Omental fat pad (tissue), 4 donors: Measurements from ENCODE around the gene MIXL1. TPM values are rescaled to one million over a fixed set of nuclear protein-coding genes. Genes with fewer than 3 reads are reported as not detected.

Experiments
- ATAC-seq: fragments of 150-250 bp; one replicate; pipeline ENCODE4 v1.9.1; 2016; ENCODE audit warnings: mild to moderate bottlenecking, moderate library complexity; ENCODE audit not compliant: low FRiP score
- DNase-seq: peaks from one replicate; pipeline ENCODE4 v3.0.0-alpha.2; 2019; ENCODE audit warnings: low spot score
- CTCF ChIP-seq, 3 donors: fragments of 450-650 bp; IDR thresholded peaks; one replicate each; pipeline ENCODE4 v1.5.1; 2016 to 2017; ENCODE audit warnings: antibody characterized with exemption in 3 of 3, mild to moderate bottlenecking in 3 of 3, moderate library complexity in 2 of 3
- total RNA-seq, 4 donors: library from RNA; depleted of rRNA; stranded (reverse); fragments of >200 nt; gene quantifications; one replicate each; pipeline ENCODE4 v1.1.0, GENCODE V29; 2016

The MIXL1 gene
- total RNA-seq, 4 donors from 2014 or later, result 0.84 TPM; not detected in 3

GRCh38 chr1:226215239-226215638 lies 8.2 kb upstream of the MIXL1 start:
- DNase-seq (no peak), ATAC-seq (no peak)
- TF ChIP-seq CTCF (IDR thresholded peaks at IDR 0.05), result no peak

GRCh38 chr1:226216056-226216455 lies 7.4 kb upstream of the MIXL1 start:
- TF ChIP-seq CTCF (IDR thresholded peaks at IDR 0.05), result no peak
- DNase-seq (no peak), ATAC-seq (no peak)

- ATAC-seq (no peak), DNase-seq (no peak)
- no peak for TF ChIP-seq CTCF (IDR thresholded peaks at IDR 0.05)
Measured at GRCh38 chr1:226217273-226217672, 6.2 kb upstream of the MIXL1 start.

- no peak for TF ChIP-seq CTCF (IDR thresholded peaks at IDR 0.05)
- no peak for DNase-seq
- ATAC-seq, result no peak
Measured at GRCh38 chr1:226220473-226221189, 2.8 kb upstream of the MIXL1 start.

GRCh38 chr1:226222686-226223085 lies 778 bp upstream of the MIXL1 start:
- ATAC-seq, result no peak

GRCh38 chr1:226223786-226224244 lies 351 bp downstream of the MIXL1 start:
- TF ChIP-seq CTCF (IDR thresholded peaks at IDR 0.05), result no peak
- peak; percentile 54 for ATAC-seq
- DNase-seq, result no peak

More at GRCh38 chr1:226222686-226223085, 778 bp upstream of the MIXL1 start:
- DNase-seq, result no peak
- no peak for TF ChIP-seq CTCF (IDR thresholded peaks at IDR 0.05)

GRCh38 chr1:226226601-226227000 lies 3.1 kb downstream of the MIXL1 start:
- DNase-seq (no peak), ATAC-seq (no peak)
- no peak for TF ChIP-seq CTCF (IDR thresholded peaks at IDR 0.05)
